Upper lobe of left lung (tissue), 4 donors: ENCODE results near the gene GASK1A.

Experiments used
- POLR2A ChIP-seq, 4 donors: fragments of 450-650 bp; IDR thresholded peaks; one replicate each; pipeline ENCODE4 v1.5.1; 2016 to 2017; ENCODE audit warnings: antibody characterized with exemption in 4 of 4, mild to moderate bottlenecking in 2 of 4
- POLR2AphosphoS5 ChIP-seq, 2 donors: sonication (generic); formaldehyde crosslinking; IDR thresholded peaks; one replicate each; pipeline ENCODE4 v1.5.1; 2017; ENCODE audit warnings: antibody characterized with exemption in 2 of 2
- TF ChIP-seq, protein P1 (sequence below), 6 experiments: fragments of 450-650 bp in 4 of 6; fragments of 200-600 bp in 2 of 6; sonication (generic) in 2 of 6; IDR thresholded peaks; one replicate each; pipeline ENCODE4 v1.5.1; 2016 to 2019; ENCODE audit warnings: antibody characterized with exemption in 6 of 6

DNA sequence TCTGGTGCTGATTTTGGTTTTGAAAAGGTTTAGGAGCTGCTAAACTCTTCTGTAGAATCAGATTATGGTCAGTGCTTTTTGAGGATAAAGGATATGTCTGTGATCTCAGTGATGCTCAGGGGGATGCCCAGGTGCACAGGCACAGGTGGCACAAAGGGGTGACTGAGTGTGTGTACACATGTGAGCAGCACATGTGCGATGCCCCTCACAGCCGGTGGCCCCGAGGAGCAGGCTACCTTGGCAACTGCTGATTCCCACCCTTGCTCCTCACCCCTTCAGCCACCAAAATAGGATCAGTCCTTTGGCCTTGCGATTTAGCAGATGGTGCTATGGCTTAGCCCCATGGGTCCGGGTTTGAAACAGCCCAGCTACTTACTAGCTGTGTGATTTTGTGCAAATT, 75.6 kb downstream of the GASK1A start:
- TF ChIP-seq POLR2A (IDR thresholded peaks at IDR 0.05), result no peak
- TF ChIP-seq, protein P1, sequence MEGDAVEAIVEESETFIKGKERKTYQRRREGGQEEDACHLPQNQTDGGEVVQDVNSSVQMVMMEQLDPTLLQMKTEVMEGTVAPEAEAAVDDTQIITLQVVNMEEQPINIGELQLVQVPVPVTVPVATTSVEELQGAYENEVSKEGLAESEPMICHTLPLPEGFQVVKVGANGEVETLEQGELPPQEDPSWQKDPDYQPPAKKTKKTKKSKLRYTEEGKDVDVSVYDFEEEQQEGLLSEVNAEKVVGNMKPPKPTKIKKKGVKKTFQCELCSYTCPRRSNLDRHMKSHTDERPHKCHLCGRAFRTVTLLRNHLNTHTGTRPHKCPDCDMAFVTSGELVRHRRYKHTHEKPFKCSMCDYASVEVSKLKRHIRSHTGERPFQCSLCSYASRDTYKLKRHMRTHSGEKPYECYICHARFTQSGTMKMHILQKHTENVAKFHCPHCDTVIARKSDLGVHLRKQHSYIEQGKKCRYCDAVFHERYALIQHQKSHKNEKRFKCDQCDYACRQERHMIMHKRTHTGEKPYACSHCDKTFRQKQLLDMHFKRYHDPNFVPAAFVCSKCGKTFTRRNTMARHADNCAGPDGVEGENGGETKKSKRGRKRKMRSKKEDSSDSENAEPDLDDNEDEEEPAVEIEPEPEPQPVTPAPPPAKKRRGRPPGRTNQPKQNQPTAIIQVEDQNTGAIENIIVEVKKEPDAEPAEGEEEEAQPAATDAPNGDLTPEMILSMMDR (IDR thresholded peaks at IDR 0.05), result no peak
- no peak for TF ChIP-seq POLR2AphosphoS5 (IDR thresholded peaks at IDR 0.05)
